Pancreas (tissue), 10 donors: Measurements from ENCODE around the gene RHBDD1. TPM values are rescaled to one million over a fixed set of nuclear protein-coding genes. Genes with fewer than 3 reads are reported as not detected.

Experiments
- ATAC-seq, 4 donors: fragments of 200-7000 bp; cut with Tn5 transposase; one replicate each; pipeline versions ENCODE4 v1.8.0 to v1.9.1; 2020; ENCODE audit warnings: mild to moderate bottlenecking in 4 of 4, moderate library complexity in 4 of 4
- DNase-seq, 6 donors: peaks; one replicate each; pipeline ENCODE4 v3.0.0-alpha.2; 2020
- FAIRE-seq: peaks from 2 replicates; lab custom pipeline; 2012; peaks lifted over from hg19 to GRCh38; lab: Jason Lieb, UNC
- H3K27ac ChIP-seq, 4 donors: fragments of 200-600 bp; sonication (generic); 1 replicate in 3 of 4; 2 replicates in 1 of 4; pipeline versions ENCODE4 v1.5.0 to v1.8.0; 2020
- H3K27me3 ChIP-seq, 4 donors: fragments of 200-600 bp; one replicate each; pipeline ENCODE4 v1.8.0; 2021
- H3K36me3 ChIP-seq, 3 donors: fragments of 200-600 bp; sonication (generic) in 1 of 3; one replicate each; pipeline versions ENCODE4 v1.5.0 to v1.8.0; 2020 to 2021
- H3K4me1 ChIP-seq, 3 donors: fragments of 200-600 bp; one replicate each; pipeline ENCODE4 v1.8.0; 2021
- H3K4me3 ChIP-seq, 4 donors: fragments of 200-600 bp; sonication (generic) in 2 of 4; one replicate each; pipeline versions ENCODE4 v1.5.0 to v1.8.0; 2020 to 2021
- H3K9me3 ChIP-seq, 4 donors: fragments of 200-600 bp; one replicate each; pipeline ENCODE4 v1.8.0; 2021
- WGBS, 2 donors: extraction: QIAGEN DNeasy Blood & Tissue Kit; methylation state at CpG; one replicate each; pipeline ENCODE4 v1.1.7; 2013; 5-methylcytosine and 5-hydroxymethylcytosine counted together
- intact Hi-C, 3 donors: fragments of 100-400 bp; cut with DNase I; formaldehyde crosslinking; loops; one replicate each; pipeline versions ENCODE4 v1.11.1 to v1.14.2; 2022
- polyA plus RNA-seq, 2 donors: library from polyadenylated mRNA; stranded (reverse); fragments of 200-250 nt; gene quantifications; one replicate each; pipeline ENCODE4 v1.2.3, GENCODE V29; 2013
- total RNA-seq, 6 donors: library from RNA; stranded (reverse); fragmentation: NEBNext Ultra II Directional in 4 of 6; extraction: Animal tissue kit (Norgen Biotek cat#: 25700) in 4 of 6; gene quantifications; one replicate each; pipeline versions ENCODE4 v1.2.1 to v1.2.4, GENCODE V29; 2021 to 2023
- TF ChIP-seq, protein P1 (sequence below), 4 donors: fragments of 200-600 bp; sonication (generic) in 3 of 4; IDR thresholded peaks; one replicate each; pipeline versions ENCODE4 v1.5.0 to v1.8.0; 2021; ENCODE audit warnings: antibody characterized with exemption in 4 of 4
- donor health status: healthy with polysubstance abuse.
- donor health status: DM: no; HTN: no; CAD: no; lungs with moderate emphysema.
- donor health status: DM: no; HTN: no; CAD: no.
- donor health status: control.
- donor health status: control.
- donor health status: Bipolar disorder and iron deficiency.
- donor health status: DM: yes; HTN: yes; CAD: no.
- donor health status: DM: no; HTN: no; CAD: no.
- donor health status: DM: no; HTN: no; CAD: no.
- donor health status: DM: yes; HTN: yes; CAD: no.

The RHBDD1 gene
- total and polyA plus RNA-seq, 8 donors = 3.5 to 28.9 (median 20.1) TPM

DNA sequence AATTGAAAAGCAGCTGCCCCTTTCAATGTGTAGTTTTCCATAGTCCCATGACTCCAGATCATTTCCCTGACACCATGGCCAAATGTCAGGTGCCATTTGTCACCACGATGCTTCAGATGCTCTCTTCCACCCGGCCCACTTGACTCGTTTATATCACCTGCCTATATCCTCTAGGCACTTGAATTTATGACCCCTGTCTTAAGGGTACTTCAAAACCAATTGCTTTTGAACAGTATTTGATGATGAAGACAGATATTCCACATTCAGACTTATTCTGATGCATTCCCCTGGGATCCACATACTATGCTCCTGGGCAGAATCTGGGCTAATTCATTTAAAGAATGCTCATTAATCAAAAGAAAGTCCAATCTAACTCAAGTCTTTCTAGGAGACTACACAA lies 16.9 kb upstream of the RHBDD1 start:
- DNase-seq (no peak), FAIRE-seq (no peak), ATAC-seq (no peak)
- TF ChIP-seq, protein P1, sequence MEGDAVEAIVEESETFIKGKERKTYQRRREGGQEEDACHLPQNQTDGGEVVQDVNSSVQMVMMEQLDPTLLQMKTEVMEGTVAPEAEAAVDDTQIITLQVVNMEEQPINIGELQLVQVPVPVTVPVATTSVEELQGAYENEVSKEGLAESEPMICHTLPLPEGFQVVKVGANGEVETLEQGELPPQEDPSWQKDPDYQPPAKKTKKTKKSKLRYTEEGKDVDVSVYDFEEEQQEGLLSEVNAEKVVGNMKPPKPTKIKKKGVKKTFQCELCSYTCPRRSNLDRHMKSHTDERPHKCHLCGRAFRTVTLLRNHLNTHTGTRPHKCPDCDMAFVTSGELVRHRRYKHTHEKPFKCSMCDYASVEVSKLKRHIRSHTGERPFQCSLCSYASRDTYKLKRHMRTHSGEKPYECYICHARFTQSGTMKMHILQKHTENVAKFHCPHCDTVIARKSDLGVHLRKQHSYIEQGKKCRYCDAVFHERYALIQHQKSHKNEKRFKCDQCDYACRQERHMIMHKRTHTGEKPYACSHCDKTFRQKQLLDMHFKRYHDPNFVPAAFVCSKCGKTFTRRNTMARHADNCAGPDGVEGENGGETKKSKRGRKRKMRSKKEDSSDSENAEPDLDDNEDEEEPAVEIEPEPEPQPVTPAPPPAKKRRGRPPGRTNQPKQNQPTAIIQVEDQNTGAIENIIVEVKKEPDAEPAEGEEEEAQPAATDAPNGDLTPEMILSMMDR (IDR thresholded peaks at IDR 0.05) = no peak
- intact Hi-C loops = no loop called here
- Histone ChIP-seq H3K4me1 (no peaks in the 10 kb centered on the region), H3K27ac (no peak overlapping the region), H3K9me3 (no peaks in the 10 kb centered on the region), H3K27me3 (no peaks in the 10 kb centered on the region), H3K36me3 (no peaks in the 10 kb centered on the region), H3K4me3 (no peak overlapping the region)
- 66 to 82% methylated on average over 3 of the region's 3 CpGs for WGBS, 2 donors

DNA sequence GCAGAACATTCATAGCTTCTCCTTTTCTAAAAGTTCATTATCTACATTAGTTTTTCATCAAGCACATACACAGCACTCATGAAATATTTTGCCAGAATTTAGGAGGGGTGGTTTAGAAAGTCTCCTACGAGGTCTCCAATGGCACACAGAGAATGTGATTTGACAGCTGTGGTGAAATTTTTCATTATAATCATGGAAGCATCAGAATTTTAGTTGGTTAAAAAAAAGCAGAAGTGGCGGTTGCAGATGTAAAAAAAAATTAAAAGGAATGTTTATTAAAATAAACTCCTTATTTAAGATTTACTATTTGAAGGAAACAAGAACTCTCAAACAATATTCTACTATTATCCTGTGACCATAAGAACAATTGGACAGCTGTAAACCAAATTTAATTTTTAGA lies 10.8 kb upstream of the RHBDD1 start:
- Histone ChIP-seq H3K27me3 (no peaks in the 10 kb centered on the region), H3K4me1 (no peaks in the 10 kb centered on the region), H3K36me3 (no peaks in the 10 kb centered on the region), H3K9me3 (no peaks in the 10 kb centered on the region), H3K4me3 (no peak overlapping the region), H3K27ac (no peak overlapping the region)
- TF ChIP-seq, protein P1 (IDR thresholded peaks at IDR 0.05) = no peak
- WGBS, 2 donors = 78 to 89% methylated on average over 2 of the region's 2 CpGs
- ATAC-seq (no peak), FAIRE-seq (no peak), DNase-seq (no peak)
- intact Hi-C loops = no loop called here

DNA sequence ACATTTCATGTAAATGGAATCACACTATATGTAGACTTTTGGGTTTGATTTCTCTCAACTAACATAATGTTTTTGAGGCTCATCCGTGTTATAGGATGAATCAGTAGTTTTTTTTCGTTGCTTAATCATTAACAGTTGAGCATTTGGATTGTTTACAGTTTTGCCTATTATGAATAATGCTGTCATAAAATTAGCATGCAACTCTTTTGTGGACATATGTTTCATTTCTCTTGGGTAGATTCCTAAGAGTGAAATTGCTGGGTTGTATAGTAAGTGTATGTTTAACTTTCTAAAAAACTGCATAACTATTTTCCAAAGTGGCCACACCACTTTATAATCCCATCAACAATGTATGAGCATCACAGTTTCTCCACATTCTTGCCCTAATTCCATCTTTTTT lies 7.7 kb upstream of the RHBDD1 start:
- FAIRE-seq (no peak), DNase-seq (no peak), ATAC-seq (no peak)
- intact Hi-C loops = no loop called here
- Histone ChIP-seq H3K36me3 (no peaks in the 10 kb centered on the region), H3K4me1 (no peaks in the 10 kb centered on the region), H3K4me3 (no peak overlapping the region), H3K9me3 (no peaks in the 10 kb centered on the region), H3K27me3 (no peaks in the 10 kb centered on the region), H3K27ac (no peak overlapping the region)
- 54 to 61% methylated on average over 2 of the region's 2 CpGs for WGBS, 2 donors
- TF ChIP-seq, protein P1 (IDR thresholded peaks at IDR 0.05) = no peak

DNA sequence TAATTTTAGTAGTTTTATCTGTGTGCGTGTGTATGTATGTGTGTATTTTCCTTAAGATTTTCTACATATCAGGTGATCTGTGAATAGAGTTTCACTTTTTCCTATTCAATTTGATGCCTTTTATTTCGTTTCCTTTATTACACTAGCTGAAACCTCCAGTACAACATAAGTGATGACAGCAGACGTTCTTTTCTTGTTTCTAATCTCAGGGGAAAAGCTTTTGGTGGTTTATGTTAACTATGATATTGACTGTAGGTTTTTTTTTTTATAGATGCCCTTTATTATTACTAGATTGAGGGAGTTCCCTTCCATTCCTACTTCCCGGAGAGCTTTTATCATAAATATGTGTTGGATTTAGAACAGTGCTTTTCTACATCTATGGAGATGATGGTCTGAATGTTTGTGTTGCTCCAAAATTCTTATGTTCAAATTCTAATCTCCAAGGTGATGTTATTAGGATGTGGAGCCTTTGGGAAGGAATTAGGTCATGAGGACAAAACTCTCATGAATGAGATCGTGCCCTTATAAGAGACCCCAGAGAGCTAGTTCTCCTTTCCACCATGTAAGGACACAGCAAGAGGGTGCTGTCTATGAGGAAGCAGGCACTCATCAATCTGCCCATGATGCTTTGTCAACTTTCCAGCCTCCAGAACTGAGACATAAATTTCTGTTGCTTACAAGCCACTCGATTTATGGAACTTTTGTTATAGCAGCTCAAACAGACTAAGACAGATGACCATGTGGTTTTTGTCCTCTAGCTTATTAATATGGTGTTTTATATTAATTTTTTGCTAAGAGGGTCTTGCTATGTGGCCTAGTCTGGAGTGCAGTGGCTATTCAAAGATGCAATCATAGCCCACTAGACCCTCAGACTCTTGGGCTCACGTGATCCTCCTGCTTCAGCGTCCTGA lies 5.9 kb upstream of the RHBDD1 start:
- ATAC-seq (no peak), FAIRE-seq (no peak), DNase-seq (no peak)
- TF ChIP-seq, protein P1 (IDR thresholded peaks at IDR 0.05) = no peak
- no peak overlapping the region for H3K4me3 ChIP-seq
- H3K36me3 ChIP-seq = no peaks in the 10 kb centered on the region
- H3K4me1 ChIP-seq = peaks cover 0 to 9% (median 6%) of the 10 kb centered on the region in 3 donors
- intact Hi-C loops = no loop called here
- WGBS, 2 donors = 88 to 90% methylated on average over 8 of the region's 8 CpGs
- no peaks in the 10 kb centered on the region for H3K9me3 ChIP-seq
- H3K27ac ChIP-seq = no peak overlapping the region
- no peaks in the 10 kb centered on the region for H3K27me3 ChIP-seq

DNA sequence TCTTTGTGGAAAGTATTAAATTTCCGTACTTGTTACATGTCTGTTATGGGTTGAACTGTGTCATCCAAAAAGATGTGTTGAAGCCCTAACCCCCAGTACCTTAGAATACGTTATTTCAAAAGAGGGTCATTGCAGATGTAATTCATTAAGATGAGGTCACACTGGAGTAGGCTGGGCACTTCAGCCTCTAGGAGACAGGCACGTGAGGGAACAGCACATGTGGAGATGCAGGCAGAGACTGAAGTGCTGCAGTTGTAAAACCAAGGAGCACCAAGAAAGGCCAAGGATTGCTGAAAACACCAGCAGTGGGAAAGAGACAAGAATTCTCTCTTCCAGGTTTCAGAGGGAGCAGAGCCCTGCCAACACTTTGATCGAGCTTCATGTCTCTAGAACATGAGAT lies 4.6 kb upstream of the RHBDD1 start:
- Histone ChIP-seq H3K27ac (no peak overlapping the region), H3K27me3 (no peaks in the 10 kb centered on the region), H3K36me3 (no peaks in the 10 kb centered on the region), H3K4me1 (peaks cover 0 to 13% (median 9%) of the 10 kb centered on the region in 3 donors), H3K9me3 (no peaks in the 10 kb centered on the region), H3K4me3 (no peak overlapping the region)
- intact Hi-C loops = no loop called here
- WGBS, 2 donors = 90 to 96% methylated on average over 4 of the region's 4 CpGs
- ATAC-seq (no peak), DNase-seq (no peak), FAIRE-seq (no peak)
- TF ChIP-seq, protein P1 (IDR thresholded peaks at IDR 0.05) = no peak
